ENCODE results near the gene TRH.
A peak's percentile ranks its signal among the peaks of the same experiment; 100 is the strongest.
"Not testable (repeated sequence)": the region's sequence is repeated elsewhere in the genome, so short reads cannot be mapped to it uniquely, and the experiment has no call there.

Gene TRH

GRCh38 chr3:130002666-130003598 lies 28.4 kb downstream of the TRH start:
- not testable (repeated sequence) for DNase-seq (ENCODE audit: low spot score)

- DNase-seq (ENCODE audit: low spot score), result peak; percentile 44
Observed at GRCh38 chr3:130010556-130010955, 36.0 kb downstream of the TRH start.

- not testable (repeated sequence) for DNase-seq (ENCODE audit: low spot score)
Observed at GRCh38 chr3:130012108-130012507, 37.6 kb downstream of the TRH start.

GRCh38 chr3:130013246-130013645 lies 38.7 kb downstream of the TRH start:
- DNase-seq (ENCODE audit: low spot score), result not testable (repeated sequence)

GRCh38 chr3:130014526-130014925 lies 40.0 kb downstream of the TRH start:
- DNase-seq (ENCODE audit: low spot score), result no peak

- not testable (repeated sequence) for DNase-seq (ENCODE audit: low spot score)
Observed at GRCh38 chr3:130017661-130018060, 43.1 kb downstream of the TRH start.

- not testable (repeated sequence) for DNase-seq (ENCODE audit: low spot score)
Observed at GRCh38 chr3:130026146-130026829, 51.8 kb downstream of the TRH start.

GRCh38 chr3:130027437-130027836 lies 52.9 kb downstream of the TRH start:
- DNase-seq (ENCODE audit: low spot score), result not testable (repeated sequence)
